Measurements from ENCODE around the gene PARL.

DNA sequence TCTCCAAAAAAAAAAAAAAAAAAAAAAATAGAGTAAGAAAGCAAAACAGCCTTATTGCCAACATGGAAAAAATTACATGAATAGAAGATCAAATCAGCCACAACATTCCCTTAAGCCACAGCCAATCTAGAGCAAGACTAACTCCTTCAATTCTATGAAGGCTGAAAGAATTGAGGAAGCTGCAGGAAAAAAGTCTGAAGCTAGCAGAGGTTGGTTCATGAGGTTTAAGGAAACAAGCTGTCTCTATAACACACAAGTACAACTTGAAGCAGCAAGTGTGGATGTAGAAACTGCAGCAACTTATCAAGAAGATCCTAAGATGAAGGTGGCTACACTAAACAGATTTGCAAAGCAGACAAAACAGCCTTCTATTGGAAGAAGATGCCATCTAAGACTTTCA lies 9.3 kb downstream of the PARL start:
- TF ChIP-seq, protein P1, sequence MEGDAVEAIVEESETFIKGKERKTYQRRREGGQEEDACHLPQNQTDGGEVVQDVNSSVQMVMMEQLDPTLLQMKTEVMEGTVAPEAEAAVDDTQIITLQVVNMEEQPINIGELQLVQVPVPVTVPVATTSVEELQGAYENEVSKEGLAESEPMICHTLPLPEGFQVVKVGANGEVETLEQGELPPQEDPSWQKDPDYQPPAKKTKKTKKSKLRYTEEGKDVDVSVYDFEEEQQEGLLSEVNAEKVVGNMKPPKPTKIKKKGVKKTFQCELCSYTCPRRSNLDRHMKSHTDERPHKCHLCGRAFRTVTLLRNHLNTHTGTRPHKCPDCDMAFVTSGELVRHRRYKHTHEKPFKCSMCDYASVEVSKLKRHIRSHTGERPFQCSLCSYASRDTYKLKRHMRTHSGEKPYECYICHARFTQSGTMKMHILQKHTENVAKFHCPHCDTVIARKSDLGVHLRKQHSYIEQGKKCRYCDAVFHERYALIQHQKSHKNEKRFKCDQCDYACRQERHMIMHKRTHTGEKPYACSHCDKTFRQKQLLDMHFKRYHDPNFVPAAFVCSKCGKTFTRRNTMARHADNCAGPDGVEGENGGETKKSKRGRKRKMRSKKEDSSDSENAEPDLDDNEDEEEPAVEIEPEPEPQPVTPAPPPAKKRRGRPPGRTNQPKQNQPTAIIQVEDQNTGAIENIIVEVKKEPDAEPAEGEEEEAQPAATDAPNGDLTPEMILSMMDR (IDR thresholded peaks at IDR 0.05) = no peak
- no peak for TF ChIP-seq PHF8 (IDR thresholded peaks at IDR 0.05; ENCODE audit: borderline replicate concordance, low read depth)
- TF ChIP-seq, protein P2, sequence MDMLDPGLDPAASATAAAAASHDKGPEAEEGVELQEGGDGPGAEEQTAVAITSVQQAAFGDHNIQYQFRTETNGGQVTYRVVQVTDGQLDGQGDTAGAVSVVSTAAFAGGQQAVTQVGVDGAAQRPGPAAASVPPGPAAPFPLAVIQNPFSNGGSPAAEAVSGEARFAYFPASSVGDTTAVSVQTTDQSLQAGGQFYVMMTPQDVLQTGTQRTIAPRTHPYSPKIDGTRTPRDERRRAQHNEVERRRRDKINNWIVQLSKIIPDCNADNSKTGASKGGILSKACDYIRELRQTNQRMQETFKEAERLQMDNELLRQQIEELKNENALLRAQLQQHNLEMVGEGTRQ (IDR thresholded peaks at IDR 0.05) = no peak

All from A549 (cell line).